Subcutaneous abdominal adipose tissue (tissue), 5 donors: ENCODE data around the gene ZNF17.

Experiments used
- H3K27ac ChIP-seq: one replicate; pipeline ENCODE4 v1.7.0; 2013; ENCODE audit warnings: low read depth, mild to moderate bottlenecking, inconsistent platforms, low read length, moderate library complexity
- H3K27me3 ChIP-seq, 5 donors: one replicate each; pipeline ENCODE4 v1.7.0; 2013; ENCODE audit warnings: low read length in 5 of 5, inconsistent platforms in 1 of 5; ENCODE audit not compliant: control insufficient read depth in 5 of 5, insufficient read depth in 4 of 5
- H3K36me3 ChIP-seq, 5 donors: one replicate each; pipeline ENCODE4 v1.7.0; 2013; ENCODE audit warnings: low read length in 5 of 5; ENCODE audit not compliant: control insufficient read depth in 5 of 5, insufficient read depth in 5 of 5
- H3K4me1 ChIP-seq, 5 donors: one replicate each; pipeline ENCODE4 v1.7.0; 2013; ENCODE audit warnings: low read length in 5 of 5, mild to moderate bottlenecking in 3 of 5, moderate library complexity in 1 of 5; ENCODE audit not compliant: control insufficient read depth in 5 of 5, insufficient read depth in 5 of 5
- H3K4me3 ChIP-seq, 5 donors: one replicate each; pipeline ENCODE4 v1.7.0; 2013; ENCODE audit warnings: low read length in 5 of 5, low read depth in 1 of 5
- H3K9ac ChIP-seq, 5 donors: one replicate each; pipeline ENCODE4 v1.7.0; 2013; ENCODE audit warnings: low read length in 5 of 5, mild to moderate bottlenecking in 4 of 5, moderate library complexity in 3 of 5
- H3K9me3 ChIP-seq, 5 donors: one replicate each; pipeline ENCODE4 v1.7.0; 2013; ENCODE audit warnings: low read length in 5 of 5; ENCODE audit not compliant: control insufficient read depth in 5 of 5
- donor health status: healthy.
- donor health status: healthy.
- donor health status: healthy.
- donor health status: healthy.
- donor health status: healthy.

ZNF17 gene

GRCh38 chr19:57452307-57452706 lies 41.3 kb downstream of the ZNF17 start:
- Histone ChIP-seq H3K27ac (no peak overlapping the region), H3K4me3 (peak overlapping the region in 1 of 5 donors; percentile 22), H3K9me3 (peaks cover 20 to 49% (median 26%) of the 10 kb centered on the region in 5 donors), H3K36me3 (peaks cover 0 to 4% (median 0%) of the 10 kb centered on the region in 5 donors), H3K9ac (no peak overlapping the region), H3K4me1 (no peaks in the 10 kb centered on the region), H3K27me3 (no peaks in the 10 kb centered on the region)

GRCh38 chr19:57465680-57466381 lies 54.9 kb downstream of the ZNF17 start:
- peaks cover 33 to 80% (median 57%) of the 10 kb centered on the region in 5 donors for H3K9me3 ChIP-seq

GRCh38 chr19:57466489-57466888 lies 55.5 kb downstream of the ZNF17 start:
- H3K27me3 ChIP-seq = no peaks in the 10 kb centered on the region
- H3K4me3 ChIP-seq = peak overlapping the region; percentile 28 to 61 (median 45)
- H3K9ac ChIP-seq = no peak overlapping the region
- no peaks in the 10 kb centered on the region for H3K4me1 ChIP-seq
- peaks cover 4 to 14% (median 7%) of the 10 kb centered on the region in 5 donors for H3K36me3 ChIP-seq
- peaks cover 39 to 80% (median 61%) of the 10 kb centered on the region in 5 donors for H3K9me3 ChIP-seq
- no peak overlapping the region for H3K27ac ChIP-seq

More at GRCh38 chr19:57465680-57466381, 54.9 kb downstream of the ZNF17 start:
- no peak overlapping the region for H3K9ac ChIP-seq
- peaks cover 4 to 10% (median 7%) of the 10 kb centered on the region in 5 donors for H3K36me3 ChIP-seq
- H3K4me1 ChIP-seq = no peaks in the 10 kb centered on the region
- no peak overlapping the region for H3K27ac ChIP-seq
- H3K4me3 ChIP-seq = peak overlapping the region; percentile 12 to 61 (median 34)
- no peaks in the 10 kb centered on the region for H3K27me3 ChIP-seq
